Measurements from ENCODE around the gene C1orf94. TPM values are rescaled to one million over a fixed set of nuclear protein-coding genes. Genes with fewer than 3 reads are reported as not detected.
"Not testable (repeated sequence)": the region's sequence is repeated elsewhere in the genome, so short reads cannot be mapped to it uniquely, and the experiment has no call there.

C1orf94 gene
- total RNA-seq, 1 donor from 2014 or later = not detected

DNA sequence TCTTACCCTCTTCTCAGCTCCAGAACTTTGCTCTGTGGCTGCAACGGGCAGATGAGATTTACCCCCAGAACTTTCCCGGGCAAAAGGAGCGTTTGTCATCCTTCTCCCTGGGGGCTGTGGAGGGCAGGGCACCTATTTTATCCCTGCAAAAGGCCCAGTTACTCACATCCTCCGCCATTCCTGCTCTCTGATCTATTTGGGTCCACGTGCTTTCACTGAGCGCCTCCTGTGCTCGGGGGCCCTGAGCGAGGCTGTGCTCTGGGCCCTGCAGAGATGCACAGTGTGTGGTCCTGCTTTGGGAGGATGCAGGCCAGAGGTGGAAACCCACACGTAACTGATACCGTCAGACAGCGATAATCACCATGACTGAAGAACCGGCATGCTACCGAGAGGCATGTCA lies 9.3 kb upstream of the C1orf94 start:
- peaks cover 4% of the 10 kb centered on the region for H3K36me3 Mint-ChIP-seq (ENCODE audit: unreplicated experiment)
- H3K4me3 Mint-ChIP-seq (ENCODE audit: unreplicated experiment) = no peak overlapping the region
- no peaks in the 10 kb centered on the region for H3K9me3 Mint-ChIP-seq (ENCODE audit: unreplicated experiment)
- H3K27me3 Mint-ChIP-seq (ENCODE audit: unreplicated experiment) = peaks cover 16% of the 10 kb centered on the region
- TF ChIP-seq, protein P1, sequence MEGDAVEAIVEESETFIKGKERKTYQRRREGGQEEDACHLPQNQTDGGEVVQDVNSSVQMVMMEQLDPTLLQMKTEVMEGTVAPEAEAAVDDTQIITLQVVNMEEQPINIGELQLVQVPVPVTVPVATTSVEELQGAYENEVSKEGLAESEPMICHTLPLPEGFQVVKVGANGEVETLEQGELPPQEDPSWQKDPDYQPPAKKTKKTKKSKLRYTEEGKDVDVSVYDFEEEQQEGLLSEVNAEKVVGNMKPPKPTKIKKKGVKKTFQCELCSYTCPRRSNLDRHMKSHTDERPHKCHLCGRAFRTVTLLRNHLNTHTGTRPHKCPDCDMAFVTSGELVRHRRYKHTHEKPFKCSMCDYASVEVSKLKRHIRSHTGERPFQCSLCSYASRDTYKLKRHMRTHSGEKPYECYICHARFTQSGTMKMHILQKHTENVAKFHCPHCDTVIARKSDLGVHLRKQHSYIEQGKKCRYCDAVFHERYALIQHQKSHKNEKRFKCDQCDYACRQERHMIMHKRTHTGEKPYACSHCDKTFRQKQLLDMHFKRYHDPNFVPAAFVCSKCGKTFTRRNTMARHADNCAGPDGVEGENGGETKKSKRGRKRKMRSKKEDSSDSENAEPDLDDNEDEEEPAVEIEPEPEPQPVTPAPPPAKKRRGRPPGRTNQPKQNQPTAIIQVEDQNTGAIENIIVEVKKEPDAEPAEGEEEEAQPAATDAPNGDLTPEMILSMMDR (IDR thresholded peaks at IDR 0.05; ENCODE audit: partially characterized antibody, unreplicated experiment) = no peak
- peaks cover 5% of the 10 kb centered on the region for H3K4me1 Mint-ChIP-seq (ENCODE audit: low read depth, unreplicated experiment)
- DNase-seq = no peak
- no peak overlapping the region for H3K27ac Mint-ChIP-seq (ENCODE audit: unreplicated experiment)

- peaks cover 2% of the 10 kb centered on the region for H3K9me3 Mint-ChIP-seq (ENCODE audit: unreplicated experiment)
- DNase-seq = no peak
- H3K4me3 Mint-ChIP-seq (ENCODE audit: unreplicated experiment) = no peak overlapping the region
- TF ChIP-seq, protein P1 (IDR thresholded peaks at IDR 0.05; ENCODE audit: partially characterized antibody, unreplicated experiment) = no peak
- H3K4me1 Mint-ChIP-seq (ENCODE audit: low read depth, unreplicated experiment) = no peaks in the 10 kb centered on the region
- H3K27ac Mint-ChIP-seq (ENCODE audit: unreplicated experiment) = no peak overlapping the region
- peaks cover 6% of the 10 kb centered on the region for H3K27me3 Mint-ChIP-seq (ENCODE audit: unreplicated experiment)
- H3K36me3 Mint-ChIP-seq (ENCODE audit: unreplicated experiment) = peaks cover 5% of the 10 kb centered on the region
These were observed 963 bp upstream of the C1orf94 start for GRCh38 chr1:34175744-34176143.

- TF ChIP-seq, protein P1 (IDR thresholded peaks at IDR 0.05; ENCODE audit: partially characterized antibody, unreplicated experiment) = no peak
- Mint-ChIP-seq H3K27ac (ENCODE audit: unreplicated experiment) (no peak overlapping the region), H3K9me3 (ENCODE audit: unreplicated experiment) (peaks cover 2% of the 10 kb centered on the region), H3K36me3 (ENCODE audit: unreplicated experiment) (peaks cover 5% of the 10 kb centered on the region), H3K4me1 (ENCODE audit: low read depth, unreplicated experiment) (no peaks in the 10 kb centered on the region), H3K4me3 (ENCODE audit: unreplicated experiment) (no peak overlapping the region), H3K27me3 (ENCODE audit: unreplicated experiment) (peaks cover 6% of the 10 kb centered on the region)
- DNase-seq = no peak
These were observed 1.4 kb downstream of the C1orf94 start for GRCh38 chr1:34178072-34178471.

- H3K9me3 Mint-ChIP-seq (ENCODE audit: unreplicated experiment); H3K4me3 Mint-ChIP-seq (ENCODE audit: unreplicated experiment); H3K27me3 Mint-ChIP-seq (ENCODE audit: unreplicated experiment); H3K27ac Mint-ChIP-seq (ENCODE audit: unreplicated experiment); DNase-seq; H3K4me1 Mint-ChIP-seq (ENCODE audit: low read depth, unreplicated experiment): not testable (repeated sequence)
- H3K36me3 Mint-ChIP-seq (ENCODE audit: unreplicated experiment) = peaks cover 12% of the 10 kb centered on the region
These were observed 6.7 kb downstream of the C1orf94 start for GRCh38 chr1:34183381-34183780.

GRCh38 chr1:34186741-34187494 lies 10.2 kb downstream of the C1orf94 start:
- Mint-ChIP-seq H3K4me3 (ENCODE audit: unreplicated experiment) (no peak overlapping the region), H3K27me3 (ENCODE audit: unreplicated experiment) (peaks cover 7% of the 10 kb centered on the region), H3K36me3 (ENCODE audit: unreplicated experiment) (peaks cover 8% of the 10 kb centered on the region), H3K9me3 (ENCODE audit: unreplicated experiment) (peaks cover 1% of the 10 kb centered on the region), H3K27ac (ENCODE audit: unreplicated experiment) (no peak overlapping the region), H3K4me1 (ENCODE audit: low read depth, unreplicated experiment) (no peaks in the 10 kb centered on the region)
- TF ChIP-seq, protein P1 (IDR thresholded peaks at IDR 0.05; ENCODE audit: partially characterized antibody, unreplicated experiment) = no peak
- no peak for DNase-seq

Measured in glutamatergic neuron (in vitro differentiated cells).